DMS 273 treated with DMSO at 0.1 percent for 48 hours (cell line): ENCODE data around the gene GPR4.

Experiments used
- DNase-seq: peaks from one replicate; lab custom pipeline; 2025; lab: John Stamatoyannopoulos, UW

The GPR4 gene

GRCh38 chr19:45547965-45548609, 53.9 kb downstream of the GPR4 start:
- DNase-seq: no peak

GRCh38 chr19:45547211-45547770, 54.7 kb downstream of the GPR4 start:
- no peak for DNase-seq

DNA sequence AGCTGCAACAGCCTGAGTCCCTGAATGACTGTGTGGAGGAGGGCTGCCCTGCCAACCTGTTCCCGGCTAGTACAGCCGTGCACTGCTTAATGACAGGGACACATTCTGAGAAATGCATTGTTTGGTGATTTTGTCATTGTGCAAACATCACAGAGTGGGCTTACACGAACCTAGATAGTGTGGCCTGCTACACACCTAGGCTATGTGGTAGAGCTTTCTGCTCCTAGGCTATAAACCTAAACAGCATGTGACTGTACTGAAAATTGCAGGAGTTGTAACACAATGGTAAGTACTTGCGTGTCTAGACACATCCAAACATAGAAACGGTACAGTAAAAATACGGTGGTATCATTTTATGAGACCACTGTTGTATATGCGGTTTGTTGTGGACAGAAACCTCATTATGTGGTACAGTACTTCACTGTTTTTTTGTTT, 59.8 kb downstream of the GPR4 start:
- no peak for DNase-seq
